GF-D8 (cell line): ENCODE data around the gene PTPN14.
"Not testable (repeated sequence)": the region's sequence is repeated elsewhere in the genome, so short reads cannot be mapped to it uniquely, and the experiment has no call there.

Experiments used
- DNase-seq: peaks from one replicate; lab custom pipeline; 2025; lab: John Stamatoyannopoulos, UW

PTPN14 gene

DNA sequence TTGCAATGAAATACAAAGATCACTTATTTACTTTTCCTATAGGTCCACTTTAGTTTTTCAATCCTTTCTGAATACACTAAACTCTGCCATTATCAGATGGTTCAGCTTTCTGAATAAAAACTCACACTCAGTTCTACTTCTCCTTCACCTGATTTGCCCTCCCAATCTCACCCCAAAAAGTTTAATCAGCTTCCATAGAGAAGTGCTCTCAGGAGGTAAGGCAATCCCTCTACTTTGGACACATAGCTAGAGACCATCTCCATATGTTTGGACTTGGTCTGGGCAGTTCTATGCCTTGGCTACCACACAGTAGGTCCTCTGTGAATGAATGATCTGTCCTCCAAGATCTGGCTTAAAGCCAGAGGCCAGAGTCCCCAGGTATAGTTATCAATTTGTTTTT lies 40.9 kb downstream of the PTPN14 start:
- DNase-seq, result no peak

GRCh38 chr1:214509622-214510021 lies 41.8 kb downstream of the PTPN14 start:
- DNase-seq, result not testable (repeated sequence)

- no peak for DNase-seq
Measured at GRCh38 chr1:214506972-214507431, 44.4 kb downstream of the PTPN14 start.

GRCh38 chr1:214505134-214505533 lies 46.3 kb downstream of the PTPN14 start:
- no peak for DNase-seq

DNA sequence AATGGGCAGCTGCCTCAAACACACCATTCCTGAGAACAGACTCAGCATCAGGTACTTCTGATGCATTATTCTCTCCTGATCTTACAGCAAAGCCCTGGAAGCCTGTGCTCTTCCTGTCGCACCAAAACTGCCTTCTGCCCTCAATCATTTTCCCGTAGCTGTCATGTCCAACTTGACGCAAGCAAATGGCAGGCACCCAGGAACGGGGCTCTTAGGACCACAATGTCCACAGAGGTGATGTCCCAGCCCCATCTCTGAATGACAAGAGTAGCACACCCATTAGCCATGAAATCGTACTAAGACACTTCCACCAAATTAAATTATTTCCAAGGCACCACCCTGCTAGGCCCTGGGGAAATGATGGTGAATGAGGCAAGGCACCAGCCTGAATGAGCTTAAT lies 47.1 kb downstream of the PTPN14 start:
- DNase-seq, result no peak

DNA sequence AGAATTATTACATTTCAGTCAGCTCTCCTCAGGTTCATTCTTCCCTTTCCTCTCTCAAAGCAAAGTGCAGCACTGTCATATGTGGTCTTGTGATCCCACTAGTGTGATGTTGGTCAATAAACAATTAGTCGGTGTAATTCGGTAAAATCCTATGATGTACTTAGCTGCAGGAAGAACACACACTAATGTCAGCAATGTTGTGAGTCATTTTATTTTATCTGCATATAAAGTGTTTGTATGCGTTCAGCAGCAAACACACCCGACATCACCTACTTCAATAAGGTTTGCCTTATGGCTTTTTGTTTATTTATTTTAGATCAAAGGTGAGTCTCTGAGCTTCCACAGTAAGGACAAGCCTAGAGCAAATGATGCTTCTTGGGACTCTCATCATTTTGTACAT lies 47.8 kb downstream of the PTPN14 start:
- no peak for DNase-seq

DNA sequence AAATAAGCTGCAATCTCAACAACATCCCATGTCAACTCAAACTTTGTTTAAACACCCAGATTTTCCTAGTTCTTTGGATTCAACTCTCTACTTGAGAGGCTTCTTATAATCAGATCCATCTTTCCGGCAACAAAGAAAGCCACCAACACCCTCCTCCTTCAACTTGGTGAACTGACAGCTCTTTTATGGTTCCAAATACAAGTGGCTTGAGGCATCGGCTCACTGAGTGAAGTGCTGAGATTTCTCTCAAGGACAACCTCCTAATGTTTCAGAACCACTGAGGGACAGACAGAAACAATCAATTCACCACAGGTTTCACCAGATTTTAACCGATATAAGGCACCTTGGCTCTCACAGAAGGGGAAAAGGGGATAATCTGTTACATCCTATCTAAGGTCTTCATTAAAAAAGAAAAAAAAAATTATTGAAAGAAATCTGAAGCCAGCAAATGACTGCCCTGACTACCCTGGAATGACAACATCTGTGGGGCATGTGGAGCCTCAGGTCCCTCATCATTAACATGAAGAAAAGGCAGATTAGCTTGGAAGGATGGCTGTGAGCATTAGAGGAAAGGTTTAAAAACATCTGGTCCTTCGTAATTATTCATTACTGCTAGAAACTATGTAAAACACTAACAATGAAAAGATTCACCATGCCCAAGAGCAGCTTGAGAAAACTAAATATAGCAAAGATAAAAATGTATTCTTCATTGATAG lies 50.9 kb downstream of the PTPN14 start:
- no peak for DNase-seq

DNA sequence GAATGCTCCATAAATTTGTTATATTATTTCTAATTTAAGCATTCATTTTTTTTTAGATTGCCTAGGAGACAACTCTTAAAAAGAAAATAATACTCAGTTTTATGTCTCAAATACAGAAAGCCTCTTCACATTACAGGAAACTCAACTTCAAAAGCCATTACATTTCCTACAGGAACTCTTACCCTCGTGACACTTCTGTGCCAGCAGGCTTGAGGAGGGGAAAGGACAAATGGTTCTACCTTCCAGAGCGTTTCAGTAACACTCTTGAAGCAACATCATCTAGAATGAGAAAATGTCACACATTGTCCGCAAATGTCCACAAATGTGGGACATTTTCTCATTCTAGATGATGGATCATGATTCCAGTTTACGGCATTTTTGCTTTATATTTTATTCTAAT lies 51.7 kb downstream of the PTPN14 start:
- no peak for DNase-seq

DNA sequence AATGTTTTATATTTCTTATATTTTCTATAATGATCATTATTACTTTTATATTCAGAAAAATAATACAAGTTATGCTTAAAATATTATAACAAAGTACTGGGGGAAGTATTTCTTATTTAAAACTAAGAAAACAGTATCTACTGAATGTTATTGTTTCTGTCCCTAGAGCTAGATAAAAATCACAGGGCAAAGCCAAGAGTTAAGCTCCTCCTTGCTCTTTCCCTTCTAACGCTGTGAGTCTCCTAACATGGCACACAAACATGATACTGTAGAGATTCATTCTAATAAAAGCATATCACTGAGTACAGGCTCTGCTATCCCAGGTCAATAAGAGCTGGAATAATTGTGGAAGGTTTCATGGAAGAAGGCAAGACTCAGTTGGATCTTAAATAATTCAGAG lies 53.4 kb downstream of the PTPN14 start:
- no peak for DNase-seq

DNA sequence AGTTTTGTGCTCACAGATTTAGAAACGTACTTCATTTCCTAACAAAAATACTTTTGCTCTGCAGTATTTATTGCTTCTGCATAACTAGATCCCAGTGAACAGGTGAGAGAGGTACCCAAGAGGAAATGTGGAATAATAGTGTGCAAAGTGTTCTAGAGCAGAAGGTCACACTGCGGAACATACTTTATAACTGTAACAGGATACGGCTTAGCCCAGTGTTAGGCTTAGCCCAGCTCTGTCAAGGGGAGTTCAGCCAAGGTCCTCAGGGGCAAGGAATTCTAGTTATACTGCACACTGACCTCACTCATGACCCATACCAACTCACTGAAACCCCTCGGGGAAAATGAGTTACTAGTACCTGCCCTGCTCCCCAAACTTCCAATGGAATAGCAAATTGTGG lies 55.3 kb downstream of the PTPN14 start:
- DNase-seq, result no peak

DNA sequence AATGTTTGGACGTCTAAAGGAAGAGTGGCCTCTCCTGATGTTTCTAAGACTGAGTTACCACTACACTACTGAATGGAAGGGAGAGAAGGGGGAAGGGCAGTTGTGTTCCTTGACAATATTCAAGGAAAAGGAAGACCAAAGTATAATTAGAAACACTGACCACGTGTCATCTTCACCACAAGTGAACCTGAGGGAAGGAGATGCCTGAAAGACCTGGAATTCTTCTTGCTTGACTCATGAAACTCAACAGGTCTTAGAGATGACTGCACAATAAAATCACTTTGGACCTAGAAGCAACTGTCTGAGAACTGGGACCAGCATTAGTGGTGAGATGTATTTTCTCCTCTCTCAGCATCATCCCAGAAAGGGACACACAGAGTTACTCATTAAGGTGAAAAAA lies 56.7 kb downstream of the PTPN14 start:
- DNase-seq, result no peak

DNA sequence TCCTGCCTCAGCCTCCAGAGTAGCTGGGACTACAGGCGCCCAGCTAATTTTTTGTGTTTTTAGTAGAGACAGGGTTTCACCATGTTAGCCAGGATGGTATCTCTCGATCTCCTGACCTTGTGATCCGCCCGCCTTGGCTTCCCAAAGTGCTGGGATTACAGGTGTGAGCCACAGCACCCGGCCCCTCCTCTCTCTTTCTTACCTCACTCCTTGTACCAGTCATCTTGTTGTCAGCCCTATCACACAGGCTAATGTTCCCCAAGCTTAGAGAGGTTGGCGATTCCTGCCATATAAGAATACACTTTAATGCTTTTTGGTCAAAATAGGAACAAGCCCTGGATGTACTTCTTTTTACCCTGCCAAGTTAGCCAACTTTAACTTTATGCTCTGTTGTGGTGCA lies 57.2 kb downstream of the PTPN14 start:
- DNase-seq, result not testable (repeated sequence)

DNA sequence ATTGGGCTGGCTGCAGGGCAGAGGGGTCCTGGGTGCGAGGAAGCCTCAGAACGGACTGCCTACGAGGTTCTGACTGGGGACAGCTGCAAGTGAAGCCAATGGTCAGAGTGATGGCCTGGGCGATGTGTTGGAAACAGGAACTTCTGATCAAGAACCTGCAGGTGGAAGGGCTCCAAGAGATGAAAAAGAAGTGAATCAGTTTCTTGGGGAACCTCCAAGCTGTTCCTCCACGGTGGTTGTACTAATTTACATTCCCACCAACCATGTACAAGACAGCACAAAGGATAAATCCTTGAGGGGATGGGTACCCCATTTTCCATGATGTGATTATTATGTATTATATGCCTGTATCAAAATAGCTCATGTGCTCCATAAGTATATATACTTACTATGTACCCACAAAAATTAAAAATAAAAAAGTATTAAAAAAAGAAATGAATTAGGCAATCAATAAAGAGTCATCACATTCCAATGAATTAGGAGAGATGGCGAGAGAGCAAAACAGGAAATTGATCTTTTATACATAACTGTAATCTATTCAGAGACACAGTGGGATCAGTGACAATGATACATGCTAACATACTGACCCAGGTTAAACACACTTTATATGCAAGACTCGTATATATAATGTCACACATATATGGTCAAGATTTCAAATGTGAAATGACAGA lies 58.1 kb downstream of the PTPN14 start:
- DNase-seq, result no peak

- DNase-seq, result no peak
Measured at GRCh38 chr1:214492401-214493075, 58.9 kb downstream of the PTPN14 start.

GRCh38 chr1:214491468-214492146 lies 59.8 kb downstream of the PTPN14 start:
- DNase-seq, result no peak

DNA sequence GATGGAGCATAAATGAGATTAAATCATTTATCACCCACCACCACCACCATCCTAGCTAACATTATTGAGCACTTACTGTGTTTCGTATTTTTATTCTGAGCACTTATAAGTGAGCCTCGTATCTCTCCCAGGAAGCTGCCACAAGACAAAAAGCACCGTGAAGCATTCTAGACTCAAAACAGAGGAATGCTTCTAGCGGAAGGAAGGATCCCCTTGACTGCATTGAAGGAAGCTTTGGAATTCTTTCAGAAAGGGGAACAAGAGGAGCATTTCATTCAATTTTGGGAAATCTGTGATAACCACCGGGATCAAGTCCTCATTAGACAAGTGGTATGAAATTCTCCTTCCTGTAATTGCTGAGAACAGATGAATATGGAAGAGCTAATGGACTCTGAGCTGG lies 66.3 kb downstream of the PTPN14 start:
- no peak for DNase-seq

- not testable (repeated sequence) for DNase-seq
Measured at GRCh38 chr1:214483180-214483579, 68.2 kb downstream of the PTPN14 start.

DNA sequence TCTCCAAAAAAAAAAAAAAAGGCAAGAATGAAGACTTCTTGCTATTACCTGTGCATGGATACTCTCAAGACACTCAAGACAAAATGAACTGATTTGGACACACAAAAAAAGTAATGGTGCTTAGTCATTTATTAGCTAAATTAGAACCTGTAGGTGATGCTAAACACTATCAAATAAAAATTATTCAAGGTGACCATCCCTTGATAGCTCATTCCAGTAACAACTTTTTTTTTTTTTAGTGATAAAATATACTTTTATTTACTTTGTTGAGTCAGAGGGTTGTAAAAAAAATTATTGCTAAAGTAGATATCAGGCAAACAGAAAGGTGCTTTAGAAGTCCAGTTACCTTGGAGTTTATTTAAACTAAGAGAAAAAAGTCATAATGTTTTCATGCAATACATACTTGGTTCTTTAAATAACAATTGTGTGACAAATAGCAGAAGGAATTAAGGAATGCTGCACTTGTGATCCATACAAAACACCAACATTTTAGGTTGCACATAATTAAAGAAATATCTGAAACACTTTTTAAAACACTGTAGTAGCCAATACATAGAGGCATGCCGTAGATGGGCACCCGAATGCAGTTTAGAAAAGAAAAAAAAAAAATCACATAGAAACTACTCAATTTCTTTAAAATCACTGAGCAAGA lies 69.3 kb downstream of the PTPN14 start:
- not testable (repeated sequence) for DNase-seq

GRCh38 chr1:214476986-214477870 lies 74.2 kb downstream of the PTPN14 start:
- no peak for DNase-seq

- no peak for DNase-seq
Measured at GRCh38 chr1:214476229-214476985, 75.0 kb downstream of the PTPN14 start.
